ENCODE results near the gene SDCCAG8.
A peak's percentile ranks its signal among the peaks of the same experiment; 100 is the strongest.

The SDCCAG8 gene

GRCh38 chr1:243394601-243395464 is 139.0 kb downstream of the SDCCAG8 start:
- no peak for DNase-seq

GRCh38 chr1:243396424-243396823 is 140.6 kb downstream of the SDCCAG8 start:
- no peak for DNase-seq

GRCh38 chr1:243396876-243397275 is 141.0 kb downstream of the SDCCAG8 start:
- no peak for DNase-seq

GRCh38 chr1:243397613-243398321 is 141.9 kb downstream of the SDCCAG8 start:
- no peak for DNase-seq

- no peak for DNase-seq
Observed at GRCh38 chr1:243399561-243400155, 143.8 kb downstream of the SDCCAG8 start.

GRCh38 chr1:243402868-243403267 is 147.0 kb downstream of the SDCCAG8 start:
- no peak for DNase-seq

GRCh38 chr1:243406424-243406823 is 150.6 kb downstream of the SDCCAG8 start:
- no peak for DNase-seq

GRCh38 chr1:243407284-243408018 is 151.6 kb downstream of the SDCCAG8 start:
- DNase-seq: no peak

GRCh38 chr1:243408479-243408878 is 152.6 kb downstream of the SDCCAG8 start:
- no peak for DNase-seq

GRCh38 chr1:243409284-243409683 is 153.4 kb downstream of the SDCCAG8 start:
- DNase-seq: no peak

- no peak for DNase-seq
Observed at GRCh38 chr1:243411472-243411871, 155.6 kb downstream of the SDCCAG8 start.

- DNase-seq: no peak
Observed at GRCh38 chr1:243413431-243414151, 157.8 kb downstream of the SDCCAG8 start.

GRCh38 chr1:243414152-243414494 is 158.3 kb downstream of the SDCCAG8 start:
- DNase-seq: no peak

- DNase-seq: no peak
Observed at GRCh38 chr1:243415663-243416408, 160.0 kb downstream of the SDCCAG8 start.

- no peak for DNase-seq
Observed at GRCh38 chr1:243416495-243416894, 160.7 kb downstream of the SDCCAG8 start.

- DNase-seq: no peak
Observed at GRCh38 chr1:243420016-243420945, 164.4 kb downstream of the SDCCAG8 start.

GRCh38 chr1:243420946-243421685 is 165.3 kb downstream of the SDCCAG8 start:
- no peak for DNase-seq

- DNase-seq: peak; percentile 18
Observed at GRCh38 chr1:243421784-243422183, 165.9 kb downstream of the SDCCAG8 start.

GRCh38 chr1:243422362-243422761 is 166.5 kb downstream of the SDCCAG8 start:
- no peak for DNase-seq

GRCh38 chr1:243428084-243428483 is 172.2 kb downstream of the SDCCAG8 start:
- no peak for DNase-seq
